ENCODE data around the gene NPAS2. TPM values are rescaled to one million over a fixed set of nuclear protein-coding genes. Genes with fewer than 3 reads are reported as not detected.

Gene NPAS2
- total RNA-seq, 4 donors from 2014 or later, result 63.0 to 134 (median 115) TPM

DNA sequence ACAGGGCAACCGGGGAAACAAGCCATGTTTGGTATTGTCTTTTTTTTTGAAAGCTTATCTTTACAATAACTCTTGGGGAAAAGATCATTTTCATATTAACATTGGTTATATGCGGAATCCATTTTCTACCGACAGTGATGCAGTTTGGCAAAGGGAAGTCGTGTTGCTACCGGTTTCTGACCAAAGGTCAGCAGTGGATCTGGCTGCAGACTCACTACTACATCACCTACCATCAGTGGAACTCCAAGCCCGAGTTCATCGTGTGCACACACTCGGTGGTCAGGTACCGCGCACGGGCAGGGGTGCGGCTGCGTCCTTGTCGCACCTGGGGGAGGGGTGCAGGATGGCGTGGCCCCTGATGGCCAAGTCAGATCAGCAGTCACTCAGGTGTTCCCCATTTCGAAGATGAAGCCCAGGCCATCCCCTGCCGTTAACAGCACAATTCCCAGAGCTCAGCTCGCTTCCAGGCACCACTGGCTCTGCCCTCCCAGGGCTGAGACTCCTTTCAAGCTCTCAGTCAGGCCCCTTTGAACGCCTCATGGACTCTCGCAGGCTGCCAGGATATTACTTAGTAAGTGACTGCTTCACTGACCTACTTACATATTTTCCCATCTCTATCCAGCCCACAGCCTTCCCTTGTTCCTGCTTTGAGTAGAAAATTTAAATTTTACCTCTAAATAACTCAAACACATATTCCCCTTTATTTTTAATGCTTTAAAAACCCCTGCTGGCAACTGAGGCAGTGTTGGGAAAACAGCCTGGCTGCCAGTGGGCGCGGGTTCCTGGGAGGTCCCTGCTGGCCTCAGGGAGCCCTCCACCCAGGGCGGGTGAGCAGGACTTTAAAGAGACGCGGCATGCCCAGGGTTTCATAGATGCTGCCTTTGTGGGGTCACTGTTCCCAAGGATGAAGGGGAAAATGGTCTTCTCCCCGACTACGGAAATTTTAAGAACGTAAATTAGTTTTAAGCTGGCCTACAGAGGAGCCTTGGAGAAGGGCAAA lies 148.5 kb downstream of the NPAS2 start:
- in situ Hi-C loops (cut with MboI; ENCODE audit: low pct_ligation_motif_present in 1 of 4, low pct_unique_long_range_greater_than_20kb in 1 of 4, low sequenced_read_pairs in 3 of 4), result no loop called here
- Histone ChIP-seq H3K9me3 (no peaks in the 10 kb centered on the region), H3K27me3 (no peaks in the 10 kb centered on the region), H3K4me1 (no peaks in the 10 kb centered on the region), H3K36me3 (peaks cover 0 to 4% (median 0%) of the 10 kb centered on the region in 4 donors), H3K4me3 (no peak overlapping the region), H3K27ac (no peak overlapping the region)
- 88 to 94% methylated on average over 11 to 28 of the region's 28 CpGs for WGBS, 2 donors (ENCODE audit: low coverage in 1 of 2)
- intact Hi-C loops (cut with DNase I; ENCODE audit: low total_unique reads), result no loop called here
- no peak for DNase-seq
- no peak for TF ChIP-seq POLR2AphosphoS5 (IDR thresholded peaks at IDR 0.05)
- TF ChIP-seq EP300 (IDR thresholded peaks at IDR 0.05; ENCODE audit: low read depth), result no peak
- TF ChIP-seq, protein P1, sequence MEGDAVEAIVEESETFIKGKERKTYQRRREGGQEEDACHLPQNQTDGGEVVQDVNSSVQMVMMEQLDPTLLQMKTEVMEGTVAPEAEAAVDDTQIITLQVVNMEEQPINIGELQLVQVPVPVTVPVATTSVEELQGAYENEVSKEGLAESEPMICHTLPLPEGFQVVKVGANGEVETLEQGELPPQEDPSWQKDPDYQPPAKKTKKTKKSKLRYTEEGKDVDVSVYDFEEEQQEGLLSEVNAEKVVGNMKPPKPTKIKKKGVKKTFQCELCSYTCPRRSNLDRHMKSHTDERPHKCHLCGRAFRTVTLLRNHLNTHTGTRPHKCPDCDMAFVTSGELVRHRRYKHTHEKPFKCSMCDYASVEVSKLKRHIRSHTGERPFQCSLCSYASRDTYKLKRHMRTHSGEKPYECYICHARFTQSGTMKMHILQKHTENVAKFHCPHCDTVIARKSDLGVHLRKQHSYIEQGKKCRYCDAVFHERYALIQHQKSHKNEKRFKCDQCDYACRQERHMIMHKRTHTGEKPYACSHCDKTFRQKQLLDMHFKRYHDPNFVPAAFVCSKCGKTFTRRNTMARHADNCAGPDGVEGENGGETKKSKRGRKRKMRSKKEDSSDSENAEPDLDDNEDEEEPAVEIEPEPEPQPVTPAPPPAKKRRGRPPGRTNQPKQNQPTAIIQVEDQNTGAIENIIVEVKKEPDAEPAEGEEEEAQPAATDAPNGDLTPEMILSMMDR (IDR thresholded peaks at IDR 0.05), result no peak
- no peak for TF ChIP-seq POLR2A (IDR thresholded peaks at IDR 0.05)

DNA sequence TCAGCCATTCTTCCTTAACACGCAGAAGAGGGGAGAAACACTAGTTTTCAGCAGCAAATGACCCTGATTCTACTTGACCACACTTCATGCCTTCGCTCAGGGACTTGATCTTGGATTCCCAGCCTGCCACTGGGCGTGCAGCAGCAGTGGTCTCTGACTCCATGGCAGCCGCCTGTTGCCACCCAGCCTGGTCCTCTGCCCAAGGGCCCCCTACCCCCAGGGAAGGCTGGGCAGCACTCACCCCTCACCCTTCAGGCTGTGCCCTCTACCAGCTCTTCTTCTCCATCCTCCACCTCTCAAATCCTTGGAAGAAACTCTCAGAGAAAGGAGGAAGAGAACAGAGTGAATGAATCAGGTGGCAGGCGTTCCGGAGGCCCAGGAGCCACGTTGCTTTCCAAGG lies 150.1 kb downstream of the NPAS2 start:
- H3K4me1 ChIP-seq, result no peaks in the 10 kb centered on the region
- H3K36me3 ChIP-seq, result peaks cover 0 to 4% (median 0%) of the 10 kb centered on the region in 4 donors
- no peak overlapping the region for H3K4me3 ChIP-seq
- no peaks in the 10 kb centered on the region for H3K27me3 ChIP-seq
- in situ Hi-C loops (cut with MboI; ENCODE audit: low pct_ligation_motif_present in 1 of 4, low pct_unique_long_range_greater_than_20kb in 1 of 4, low sequenced_read_pairs in 3 of 4) (no loop called here), intact Hi-C loops (cut with DNase I; ENCODE audit: low total_unique reads) (loop anchor here (10.0 kb wide), 1 partner anchor 85 kb away; no protein-coding TSS in a partner anchor)
- no peaks in the 10 kb centered on the region for H3K9me3 ChIP-seq
- TF ChIP-seq, protein P1 (IDR thresholded peaks at IDR 0.05), result no peak
- TF ChIP-seq POLR2AphosphoS5 (IDR thresholded peaks at IDR 0.05) (no peak), EP300 (IDR thresholded peaks at IDR 0.05; ENCODE audit: low read depth) (no peak), POLR2A (IDR thresholded peaks at IDR 0.05) (no peak)
- no peak for DNase-seq
- 83% methylated on average over 7 of the region's 7 CpGs; no CpG with 5 or more reads in 1 of the 2 donors for WGBS, 2 donors (ENCODE audit: low coverage in 1 of 2)
- no peak overlapping the region for H3K27ac ChIP-seq

DNA sequence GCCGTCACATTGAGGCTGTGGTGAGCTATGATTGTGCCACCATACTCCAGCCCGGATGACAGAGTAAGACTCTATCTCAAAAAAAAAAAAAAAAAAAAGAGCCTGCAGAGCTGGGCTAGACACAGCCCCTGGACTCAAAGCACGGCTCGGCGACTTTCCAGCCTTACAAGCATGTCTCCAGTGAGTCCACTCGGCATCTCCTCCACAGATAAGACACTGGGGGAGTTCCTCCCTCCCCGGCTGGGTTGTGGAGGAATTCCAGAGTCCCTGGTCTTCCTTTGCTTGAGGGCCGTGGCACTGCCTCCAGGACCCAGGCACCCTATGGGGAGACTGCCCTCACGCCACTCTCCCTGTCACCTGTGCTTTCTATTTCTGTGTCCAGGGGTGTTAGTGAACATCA lies 151.3 kb downstream of the NPAS2 start:
- WGBS, 2 donors (ENCODE audit: low coverage in 1 of 2), result 83 to 85% methylated on average over 4 to 9 of the region's 9 CpGs
- intact Hi-C loops (cut with DNase I; ENCODE audit: low total_unique reads), result loop anchor here (10.0 kb wide), 1 partner anchor 86 kb away; no protein-coding TSS in a partner anchor
- in situ Hi-C loops (cut with MboI; ENCODE audit: low pct_ligation_motif_present in 1 of 4, low pct_unique_long_range_greater_than_20kb in 1 of 4, low sequenced_read_pairs in 3 of 4), result no loop called here
- TF ChIP-seq POLR2A (IDR thresholded peaks at IDR 0.05) (no peak), EP300 (IDR thresholded peaks at IDR 0.05; ENCODE audit: low read depth) (no peak), POLR2AphosphoS5 (IDR thresholded peaks at IDR 0.05) (no peak)
- TF ChIP-seq, protein P1 (IDR thresholded peaks at IDR 0.05), result no peak
- Histone ChIP-seq H3K9me3 (no peaks in the 10 kb centered on the region), H3K4me3 (no peak overlapping the region), H3K27me3 (no peaks in the 10 kb centered on the region), H3K36me3 (peaks cover 0 to 4% (median 0%) of the 10 kb centered on the region in 4 donors), H3K4me1 (no peaks in the 10 kb centered on the region), H3K27ac (no peak overlapping the region)
- no peak for DNase-seq

DNA sequence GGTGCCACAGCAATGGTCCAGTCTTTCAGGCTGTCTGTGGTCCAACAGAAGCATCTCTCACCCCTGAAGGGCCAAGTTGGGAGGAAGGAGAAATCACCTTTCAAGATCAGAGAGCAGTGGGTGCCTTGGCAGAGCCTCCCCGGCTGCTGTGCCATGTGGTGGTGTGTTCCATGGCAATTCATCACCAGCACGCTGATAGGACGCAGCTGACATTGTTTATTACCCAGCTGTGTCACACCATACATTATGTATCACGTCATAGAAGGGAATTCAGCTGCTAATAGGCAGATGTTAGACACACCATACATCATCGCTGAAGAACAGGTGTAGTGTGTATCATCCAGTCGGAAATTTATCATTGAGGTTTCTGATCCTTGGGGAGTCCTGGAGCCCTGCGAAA lies 152.5 kb downstream of the NPAS2 start:
- DNase-seq, result no peak
- Histone ChIP-seq H3K27ac (no peak overlapping the region), H3K4me3 (no peak overlapping the region), H3K9me3 (no peaks in the 10 kb centered on the region), H3K27me3 (no peaks in the 10 kb centered on the region), H3K4me1 (peaks cover 0 to 3% (median 0%) of the 10 kb centered on the region in 4 donors), H3K36me3 (peaks cover 0 to 4% (median 0%) of the 10 kb centered on the region in 4 donors)
- WGBS, 2 donors (ENCODE audit: low coverage in 1 of 2), result 90% methylated on average over 7 of the region's 7 CpGs; no CpG with 5 or more reads in 1 of the 2 donors
- TF ChIP-seq, protein P1 (IDR thresholded peaks at IDR 0.05), result no peak
- no peak for TF ChIP-seq POLR2A (IDR thresholded peaks at IDR 0.05)
- TF ChIP-seq EP300 (IDR thresholded peaks at IDR 0.05; ENCODE audit: low read depth), result no peak
- no peak for TF ChIP-seq POLR2AphosphoS5 (IDR thresholded peaks at IDR 0.05)
- intact Hi-C loops (cut with DNase I; ENCODE audit: low total_unique reads) (loop anchor here (10.0 kb wide), 1 partner anchor 88 kb away; no protein-coding TSS in a partner anchor), in situ Hi-C loops (cut with MboI; ENCODE audit: low pct_ligation_motif_present in 1 of 4, low pct_unique_long_range_greater_than_20kb in 1 of 4, low sequenced_read_pairs in 3 of 4) (no loop called here)

Measured in transverse colon (tissue), 4 donors.